ENCODE results near the gene RBM41.

RBM41 gene

DNA sequence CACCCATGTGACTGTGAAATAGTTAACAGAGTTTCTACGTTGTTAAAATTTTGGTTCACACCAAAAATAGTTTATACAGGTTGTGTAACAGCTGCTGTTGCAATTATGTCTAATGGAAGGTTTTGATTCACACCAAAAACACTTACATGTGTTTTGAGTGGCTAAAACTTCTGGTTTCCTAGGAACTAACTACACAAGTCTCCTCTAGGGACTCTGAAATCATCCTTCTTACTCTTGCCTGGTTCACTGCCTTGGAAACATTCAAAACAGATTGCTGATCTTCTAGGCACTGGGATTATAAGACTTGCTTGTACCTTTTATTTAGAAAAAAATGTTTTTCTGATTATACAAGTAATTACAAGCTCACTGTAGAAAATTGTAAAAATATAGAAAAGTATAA is 103.7 kb downstream of the RBM41 start:
- no peak for DNase-seq

Data from NCI-H1694 treated with DMSO at 0.1 percent for 48 hours (cell line).